GM19193 (cell line): ENCODE data around the gene ZNF25.

Experiments used
- POLR2A ChIP-seq: IDR thresholded peaks from 4 replicates; pipeline ENCODE4 v1.6.1; 2011; ENCODE audit not compliant: insufficient read depth, insufficient read length; ENCODE audit errors: extremely low read depth

Gene ZNF25

DNA sequence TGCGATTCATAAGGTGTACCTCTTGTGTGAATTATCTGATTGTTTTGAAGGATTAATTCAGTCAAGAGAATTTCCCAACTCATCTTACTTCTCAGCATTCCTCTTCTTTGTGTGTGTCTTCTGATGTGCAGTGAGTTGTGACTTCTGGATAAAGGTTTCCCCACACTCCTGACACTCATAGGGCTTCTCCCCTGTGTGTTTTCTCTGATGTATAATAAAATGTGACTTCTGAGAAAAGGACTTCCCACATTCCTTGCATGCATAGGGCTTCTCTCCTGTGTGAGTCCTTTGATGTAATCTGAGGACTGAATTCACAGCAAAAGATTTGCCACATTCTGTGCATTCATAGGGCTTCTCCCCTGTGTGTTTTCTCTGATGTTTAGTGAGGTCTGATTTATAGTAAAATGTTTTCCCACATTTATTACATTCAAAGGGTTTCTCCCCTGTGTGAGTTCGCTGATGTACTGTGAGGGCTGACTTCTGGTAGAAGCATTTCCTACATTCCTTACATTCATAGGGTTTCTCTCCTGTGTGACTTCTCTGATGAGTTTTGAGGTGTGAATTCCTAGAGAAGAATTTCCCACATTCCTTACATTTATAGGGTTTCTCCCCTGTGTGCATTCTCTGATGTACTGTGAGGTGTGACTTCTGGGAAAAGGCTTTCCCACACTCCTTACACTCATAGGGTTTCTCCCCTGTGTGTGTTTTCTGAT, 24.2 kb downstream of the ZNF25 start:
- TF ChIP-seq POLR2A = no peak

DNA sequence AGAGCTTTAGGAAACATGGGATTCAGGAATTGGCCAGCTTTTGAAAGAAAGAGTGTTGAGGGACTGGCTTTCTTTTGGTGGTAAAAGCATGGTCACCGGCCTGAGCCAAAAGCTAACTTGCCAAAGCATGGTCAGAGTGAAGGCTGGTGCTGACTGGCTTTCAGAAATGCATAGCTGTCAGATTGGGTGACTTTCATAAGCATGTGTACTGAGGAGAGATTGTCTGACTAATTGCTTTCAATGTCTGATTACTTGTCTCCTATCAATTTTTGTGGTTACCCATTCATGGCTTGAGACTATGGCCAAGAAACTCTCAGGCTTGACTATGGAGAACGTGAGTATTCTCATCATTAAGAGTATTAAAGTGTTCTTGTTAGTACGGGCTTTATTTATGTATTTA, 28.2 kb downstream of the ZNF25 start:
- no peak for TF ChIP-seq POLR2A

DNA sequence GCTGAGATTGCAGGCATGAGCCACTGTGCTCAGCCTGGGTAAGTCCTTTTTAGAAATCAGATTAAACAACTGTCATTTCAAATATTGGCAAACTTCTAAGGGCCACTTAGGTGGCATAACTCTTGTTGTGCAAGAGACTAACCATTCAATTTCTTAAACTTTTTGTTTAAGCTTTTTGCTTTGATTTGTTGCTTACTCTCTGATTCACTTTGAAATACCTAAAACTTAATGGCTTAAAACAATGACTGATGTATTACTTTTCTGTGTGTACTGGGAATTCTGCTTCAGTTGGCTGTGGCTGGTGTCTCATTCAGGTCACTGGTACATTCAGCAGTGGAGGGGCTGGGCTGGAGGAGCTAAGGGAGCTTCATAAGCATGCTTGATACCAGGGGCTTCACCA, 28.9 kb downstream of the ZNF25 start:
- no peak for TF ChIP-seq POLR2A

DNA sequence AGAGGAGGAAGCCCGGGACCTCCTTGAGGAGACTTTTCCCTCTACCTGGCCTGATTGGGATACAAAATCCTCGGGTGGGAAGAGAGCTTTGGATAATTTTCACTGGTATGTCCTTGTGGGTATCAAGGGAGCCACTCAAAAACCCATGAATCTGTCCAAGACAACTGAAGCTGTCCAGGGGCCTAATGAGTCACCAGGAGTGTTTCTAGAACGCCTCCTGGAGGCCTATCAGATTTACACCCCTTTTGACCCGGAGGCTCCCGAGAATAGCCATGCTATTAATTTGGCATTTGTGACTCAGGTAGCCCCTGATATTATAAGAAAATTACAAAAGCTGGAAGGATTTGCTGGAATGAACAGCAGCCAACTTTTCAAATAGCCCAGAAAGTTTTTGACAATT, 38.6 kb downstream of the ZNF25 start:
- no peak for TF ChIP-seq POLR2A

DNA sequence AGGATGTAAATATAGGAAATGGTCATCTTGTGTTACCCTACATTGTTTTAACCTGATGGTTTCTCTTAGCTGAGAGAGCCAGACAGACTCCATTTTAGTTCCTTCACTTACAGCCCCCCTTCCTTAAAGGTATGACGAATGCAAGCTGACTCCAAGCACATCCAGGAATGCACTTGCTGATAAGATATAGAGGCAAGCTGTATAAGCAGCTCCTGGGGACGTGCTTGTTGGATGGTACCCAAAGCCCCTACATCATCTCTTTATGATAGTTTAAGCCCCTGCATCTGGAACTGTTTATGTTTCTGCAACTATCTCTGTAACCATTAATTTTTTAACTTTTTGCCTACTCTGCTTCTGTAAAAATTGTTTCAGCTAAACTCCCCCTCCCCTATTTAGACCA, 41.7 kb downstream of the ZNF25 start:
- TF ChIP-seq POLR2A = no peak

DNA sequence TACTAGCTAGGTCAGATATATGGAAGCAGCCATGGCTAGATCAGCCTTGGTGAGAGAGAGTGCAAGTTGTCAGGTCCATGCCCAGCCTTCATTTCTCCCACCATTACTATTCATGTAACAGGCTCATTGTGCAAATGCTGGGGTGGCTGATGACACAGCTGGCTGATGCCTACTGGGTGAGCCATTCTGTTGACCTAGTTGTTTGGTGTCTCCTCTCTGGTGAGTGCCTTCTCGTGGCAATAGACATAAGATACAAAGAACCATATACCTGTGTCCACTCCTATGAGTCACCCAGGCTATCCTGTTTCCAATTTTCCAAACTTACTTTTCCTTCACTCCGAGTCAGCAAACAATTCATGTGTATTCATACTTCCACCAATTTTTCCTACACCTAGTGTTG, 46.0 kb downstream of the ZNF25 start:
- TF ChIP-seq POLR2A = no peak

DNA sequence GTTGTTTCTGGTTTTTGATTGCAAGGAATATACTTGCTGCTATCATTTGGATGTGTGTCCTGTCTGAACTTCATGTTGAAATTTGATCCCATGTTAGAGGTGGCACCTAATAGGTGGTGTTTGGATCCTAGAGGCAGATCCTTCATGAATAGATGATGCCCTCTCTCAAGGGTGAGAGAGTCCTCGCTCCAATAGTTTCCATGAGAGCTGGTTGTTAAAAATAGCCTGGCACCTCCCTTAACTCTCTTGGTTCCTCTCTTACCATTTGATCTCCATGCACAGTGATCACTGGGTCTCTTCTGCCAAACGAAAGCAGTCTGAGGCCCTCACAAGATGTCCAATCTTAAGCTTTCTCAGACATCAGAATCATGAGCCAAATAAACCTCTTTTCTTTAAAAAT, 70.1 kb downstream of the ZNF25 start:
- TF ChIP-seq POLR2A = no peak
